H9 (cell line): ENCODE measurements around the gene SEZ6. TPM values are rescaled to one million over a fixed set of nuclear protein-coding genes. Genes with fewer than 3 reads are reported as not detected.

Experiments used
- DNase-seq: peaks from one replicate; pipeline ENCODE4 v3.0.0-alpha.2; 2017
- H2AFZ ChIP-seq: one replicate; pipeline ENCODE4 v1.6.1; 2013; ENCODE audit warnings: mild to moderate bottlenecking, low read length, control low read depth, moderate library complexity
- H2AK5ac ChIP-seq: 2 replicates; pipeline ENCODE4 v1.6.1; 2013; ENCODE audit warnings: low read length, control low read depth, mixed read lengths; ENCODE audit not compliant: insufficient read length
- H2BK120ac ChIP-seq: one replicate; pipeline ENCODE4 v1.6.1; 2013; ENCODE audit warnings: low read depth, mild to moderate bottlenecking, low read length, control low read depth, inconsistent platforms; ENCODE audit not compliant: poor library complexity, severe bottlenecking
- H2BK12ac ChIP-seq: 2 replicates; pipeline ENCODE4 v1.6.1; 2013; ENCODE audit warnings: low read length, control low read depth, mixed read lengths, low read depth; ENCODE audit not compliant: insufficient read length
- H2BK15ac ChIP-seq: 2 replicates; pipeline ENCODE4 v1.6.1; 2013; ENCODE audit warnings: low read depth, low read length, control low read depth
- H2BK20ac ChIP-seq: one replicate; pipeline ENCODE4 v1.6.1; 2013; ENCODE audit warnings: low read depth, mild to moderate bottlenecking, low read length, control low read depth, inconsistent platforms; ENCODE audit not compliant: poor library complexity, severe bottlenecking
- H2BK5ac ChIP-seq: 2 replicates; pipeline ENCODE4 v1.6.1; 2013; ENCODE audit warnings: low read length, control low read depth, mixed read lengths; ENCODE audit not compliant: insufficient read length
- H3K14ac ChIP-seq: 2 replicates; pipeline ENCODE4 v1.6.1; 2013; ENCODE audit warnings: low read length, control low read depth; ENCODE audit not compliant: insufficient read depth
- H3K18ac ChIP-seq: 2 replicates; pipeline ENCODE4 v1.6.1; 2013; ENCODE audit warnings: low read depth, mild to moderate bottlenecking, mixed read lengths, low read length, control low read depth; ENCODE audit not compliant: insufficient read length
- H3K23ac ChIP-seq: 2 replicates; pipeline ENCODE4 v1.6.1; 2013; ENCODE audit warnings: low read length, control low read depth, mixed read lengths, low read depth; ENCODE audit not compliant: insufficient read length
- H3K23me2 ChIP-seq: 2 replicates; pipeline ENCODE4 v1.6.1; 2013; ENCODE audit warnings: low read depth, mild to moderate bottlenecking, mixed read lengths, low read length, control low read depth; ENCODE audit not compliant: insufficient read length, poor library complexity, severe bottlenecking
- H3K27ac ChIP-seq: 2 replicates; pipeline ENCODE4 v1.5.1; 2013; ENCODE audit warnings: low read length, control low read depth, mixed read lengths, low read depth; ENCODE audit not compliant: insufficient read length
- H3K27me3 ChIP-seq: 2 replicates; pipeline ENCODE4 v1.6.1; 2013; ENCODE audit warnings: low read length, control low read depth, inconsistent platforms; ENCODE audit not compliant: insufficient read depth
- H3K4ac ChIP-seq: 2 replicates; pipeline ENCODE4 v1.6.1; 2013; ENCODE audit warnings: low read depth, mild to moderate bottlenecking, control low read depth, inconsistent platforms, low read length, moderate library complexity
- H3K4me1 ChIP-seq: 2 replicates; pipeline ENCODE4 v1.6.1; 2013; ENCODE audit warnings: low read length, control low read depth, inconsistent platforms; ENCODE audit not compliant: insufficient read depth
- H3K4me2 ChIP-seq: 2 replicates; pipeline ENCODE4 v1.6.1; 2013; ENCODE audit warnings: low read length, control low read depth, mixed read lengths; ENCODE audit not compliant: insufficient read length, insufficient read depth
- H3K56ac ChIP-seq: 2 replicates; pipeline ENCODE4 v1.6.1; 2013; ENCODE audit warnings: low read depth, mild to moderate bottlenecking, mixed read lengths, low read length, control low read depth; ENCODE audit not compliant: insufficient read length
- H3K79me1 ChIP-seq: 2 replicates; pipeline ENCODE4 v1.6.1; 2013; ENCODE audit warnings: low read depth, mild to moderate bottlenecking, moderate library complexity, low read length, control low read depth, inconsistent platforms; ENCODE audit not compliant: insufficient read depth, poor library complexity, severe bottlenecking
- H3K79me2 ChIP-seq: 2 replicates; pipeline ENCODE4 v1.6.1; 2013; ENCODE audit warnings: low read length, control low read depth, inconsistent platforms; ENCODE audit not compliant: insufficient read depth
- H3K9ac ChIP-seq: 2 replicates; pipeline ENCODE4 v1.6.1; 2013; ENCODE audit warnings: low read length, control low read depth, mixed read lengths; ENCODE audit not compliant: insufficient read length; ENCODE audit errors: extremely low read depth
- H3K9me3 ChIP-seq: one replicate; pipeline ENCODE4 v1.6.1; 2013; ENCODE audit warnings: low read depth, low read length, inconsistent platforms; ENCODE audit not compliant: control insufficient read depth
- H3T11ph ChIP-seq: one replicate; pipeline ENCODE4 v1.6.1; 2013; ENCODE audit warnings: mild to moderate bottlenecking, low read length, control low read depth, inconsistent platforms
- H4K20me1 ChIP-seq: one replicate; pipeline ENCODE4 v1.6.1; 2013; ENCODE audit not compliant: control insufficient read depth, insufficient read length, insufficient read depth
- H4K5ac ChIP-seq: 2 replicates; pipeline ENCODE4 v1.6.1; 2013; ENCODE audit warnings: low read depth, mild to moderate bottlenecking, mixed read lengths, low read length, control low read depth; ENCODE audit not compliant: insufficient read length
- H4K8ac ChIP-seq: replicated peaks from 2 replicates; pipeline ENCODE4 v1.6.1; 2013; ENCODE audit warnings: low read length, control low read depth, mixed read lengths, low read depth; ENCODE audit not compliant: insufficient read length
- H4K91ac ChIP-seq: 2 replicates; pipeline ENCODE4 v1.6.1; 2013; ENCODE audit warnings: low read depth, mild to moderate bottlenecking, moderate library complexity, mixed read lengths, low read length, control low read depth; ENCODE audit not compliant: insufficient read length
- H3K27ac Mint-ChIP-seq, 3 experiments: 2 replicates in 2 of 3; 3 replicates in 1 of 3; pipeline ENCODE4 v1.8.0; 2020 to 2021; ENCODE audit warnings: mixed read lengths in 3 of 3, mild to moderate bottlenecking in 1 of 3, moderate library complexity in 1 of 3
- H3K27me3 Mint-ChIP-seq: 2 replicates; pipeline ENCODE4 v1.8.0; 2021; ENCODE audit warnings: low read depth, mild to moderate bottlenecking, moderate library complexity, mixed read lengths
- H3K36me3 Mint-ChIP-seq, 3 experiments: 2 replicates in 2 of 3; 3 replicates in 1 of 3; pipeline ENCODE4 v1.8.0; 2020 to 2021; ENCODE audit warnings: low read depth in 3 of 3, mixed read lengths in 3 of 3; ENCODE audit not compliant: insufficient read depth in 1 of 3
- H3K4me1 Mint-ChIP-seq, 2 experiments: 2 replicates each; pipeline ENCODE4 v1.8.0; 2020; ENCODE audit warnings: mixed read lengths in 2 of 2
- H3K4me3 Mint-ChIP-seq, 2 experiments: 2 replicates in 1 of 2; 3 replicates in 1 of 2; pipeline ENCODE4 v1.8.0; 2020 to 2021; ENCODE audit warnings: mild to moderate bottlenecking in 2 of 2, mixed read lengths in 2 of 2, moderate library complexity in 1 of 2
- H3K9me3 Mint-ChIP-seq, 2 experiments: 2 replicates in 1 of 2; 3 replicates in 1 of 2; pipeline ENCODE4 v1.8.0; 2020; ENCODE audit warnings: mild to moderate bottlenecking in 2 of 2, mixed read lengths in 2 of 2, moderate library complexity in 1 of 2
- WGBS: extraction: QIAGEN DNeasy Blood & Tissue Kit; methylation state at CpG from one replicate; pipeline ENCODE4 v1.1.7; 2013; ENCODE audit warnings: missing lambda C conversion rate, low lambda C conversion rate, mixed read lengths; ENCODE audit not compliant: insufficient read length; ENCODE audit errors: extremely low coverage; 5-methylcytosine and 5-hydroxymethylcytosine counted together
- total RNA-seq: library from RNA; stranded (reverse); gene quantifications from 2 replicates; pipeline ENCODE4 v1.2.1, GENCODE V29; 2021
- TF ChIP-seq, protein P1 (sequence below): fragments of 200-600 bp; sonication (generic); conservative IDR thresholded peaks from 3 replicates; pipeline ENCODE4 v1.8.0; 2021; ENCODE audit warnings: antibody characterized with exemption, mild to moderate bottlenecking

The SEZ6 gene
- total RNA-seq, 1 experiment from 2014 or later = 1.8 TPM

GRCh38 chr17:28956861-28957260 lies 49.0 kb downstream of the SEZ6 start:
- H2BK5ac ChIP-seq = no peak overlapping the region
- TF ChIP-seq, protein P1, sequence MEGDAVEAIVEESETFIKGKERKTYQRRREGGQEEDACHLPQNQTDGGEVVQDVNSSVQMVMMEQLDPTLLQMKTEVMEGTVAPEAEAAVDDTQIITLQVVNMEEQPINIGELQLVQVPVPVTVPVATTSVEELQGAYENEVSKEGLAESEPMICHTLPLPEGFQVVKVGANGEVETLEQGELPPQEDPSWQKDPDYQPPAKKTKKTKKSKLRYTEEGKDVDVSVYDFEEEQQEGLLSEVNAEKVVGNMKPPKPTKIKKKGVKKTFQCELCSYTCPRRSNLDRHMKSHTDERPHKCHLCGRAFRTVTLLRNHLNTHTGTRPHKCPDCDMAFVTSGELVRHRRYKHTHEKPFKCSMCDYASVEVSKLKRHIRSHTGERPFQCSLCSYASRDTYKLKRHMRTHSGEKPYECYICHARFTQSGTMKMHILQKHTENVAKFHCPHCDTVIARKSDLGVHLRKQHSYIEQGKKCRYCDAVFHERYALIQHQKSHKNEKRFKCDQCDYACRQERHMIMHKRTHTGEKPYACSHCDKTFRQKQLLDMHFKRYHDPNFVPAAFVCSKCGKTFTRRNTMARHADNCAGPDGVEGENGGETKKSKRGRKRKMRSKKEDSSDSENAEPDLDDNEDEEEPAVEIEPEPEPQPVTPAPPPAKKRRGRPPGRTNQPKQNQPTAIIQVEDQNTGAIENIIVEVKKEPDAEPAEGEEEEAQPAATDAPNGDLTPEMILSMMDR = no peak
- no peak overlapping the region for H3K56ac ChIP-seq
- no peak overlapping the region for H3K23ac ChIP-seq
- H2BK20ac ChIP-seq = no peak overlapping the region
- H3K9ac ChIP-seq = no peak overlapping the region
- no peak overlapping the region for H4K5ac ChIP-seq
- H2BK12ac ChIP-seq = no peak overlapping the region
- Mint-ChIP-seq H3K27me3 (peaks cover under 1% of the 10 kb centered on the region), H3K4me1 (peaks cover 11 to 14% of the 10 kb centered on the region in 2 experiments), H3K36me3 (no peaks in the 10 kb centered on the region), H3K9me3 (no peaks in the 10 kb centered on the region), H3K4me3 (peak overlapping the region in 1 of 2 experiments; percentile 45; a peak in 1 of 5 replicates), H3K27ac (peak overlapping the region in 2 of 3 experiments; percentile 50 to 90; a peak in 4 of 7 replicates)
- H3K23me2 ChIP-seq = peaks cover 3% of the 10 kb centered on the region
- H2BK15ac ChIP-seq = no peak overlapping the region
- no peak overlapping the region; the same call in 1 of the 2 replicates for H3K14ac ChIP-seq
- no peak overlapping the region for H2AK5ac ChIP-seq
- H3K79me1 ChIP-seq = no peaks in the 10 kb centered on the region
- H3K4me2 ChIP-seq = no peak overlapping the region
- H4K91ac ChIP-seq = no peak overlapping the region
- no peak overlapping the region for H3K18ac ChIP-seq
- H3K9me3 ChIP-seq = no peaks in the 10 kb centered on the region
- H3K79me2 ChIP-seq = no peaks in the 10 kb centered on the region
- no peak overlapping the region for H4K8ac ChIP-seq
- H2AFZ ChIP-seq = no peak overlapping the region
- no peak overlapping the region for H3K27ac ChIP-seq
- H3T11ph ChIP-seq = no peak overlapping the region
- DNase-seq = no peak
- H3K4me1 ChIP-seq = peaks cover 9% of the 10 kb centered on the region; the same call in 1 of the 2 replicates
- H4K20me1 ChIP-seq = no peaks in the 10 kb centered on the region
- no peak overlapping the region for H2BK120ac ChIP-seq
- H3K4ac ChIP-seq = no peak overlapping the region
- no peaks in the 10 kb centered on the region for H3K27me3 ChIP-seq
- WGBS = no CpG with 5 or more reads among the region's 3 CpGs
